Activated T-cell treated with anti-CD3 and anti-CD28 coated beads for 4 hours (primary cell): Measurements from ENCODE around the gene S100A7A.
A peak's percentile ranks its signal among the peaks of the same experiment; 100 is the strongest.
"Not testable (repeated sequence)": the region's sequence is repeated elsewhere in the genome, so short reads cannot be mapped to it uniquely, and the experiment has no call there.

Experiments used
- DNase-seq: peaks from one replicate; pipeline ENCODE4 v3.0.0-alpha.2; 2020

The S100A7A gene

DNA sequence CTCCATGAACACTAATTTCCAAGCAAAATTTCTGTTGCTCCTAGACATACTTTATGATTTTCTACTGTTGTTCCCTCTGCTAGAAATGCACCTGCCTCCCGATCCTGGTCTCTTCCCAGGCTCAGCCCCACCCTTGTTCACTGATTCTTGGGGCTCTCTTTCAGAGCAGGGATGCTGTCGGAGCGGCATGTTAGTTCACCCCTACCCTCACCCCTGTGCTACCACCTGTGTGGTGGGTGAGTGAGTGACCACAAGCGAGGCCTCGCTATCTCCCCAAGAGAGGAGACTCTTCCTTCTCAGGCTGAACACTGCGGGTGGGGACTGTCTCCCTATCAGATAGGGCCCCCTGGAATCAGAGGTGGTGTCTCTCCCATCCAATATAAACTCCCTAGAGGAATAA, 20.5 kb upstream of the S100A7A start:
- DNase-seq: no peak

DNA sequence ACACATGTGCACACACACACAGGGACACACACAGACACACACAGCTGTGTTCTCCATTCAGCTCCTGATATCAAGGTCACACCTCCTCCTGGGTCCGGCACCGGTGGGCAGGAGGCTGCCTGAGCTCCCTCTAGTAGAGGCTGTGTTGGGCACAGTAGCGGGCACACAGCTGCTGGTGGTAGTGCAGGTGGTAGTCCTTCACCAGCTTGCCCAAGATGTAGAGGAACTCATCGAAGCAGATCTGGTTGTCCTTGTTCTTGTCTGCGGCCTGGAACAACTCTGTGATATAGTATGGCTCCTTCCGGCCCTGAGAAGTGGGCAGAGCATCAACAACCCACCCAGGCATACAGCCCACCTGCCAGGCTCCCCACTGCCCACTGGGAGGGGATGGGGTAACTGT, 19.9 kb upstream of the S100A7A start:
- DNase-seq: no peak

DNA sequence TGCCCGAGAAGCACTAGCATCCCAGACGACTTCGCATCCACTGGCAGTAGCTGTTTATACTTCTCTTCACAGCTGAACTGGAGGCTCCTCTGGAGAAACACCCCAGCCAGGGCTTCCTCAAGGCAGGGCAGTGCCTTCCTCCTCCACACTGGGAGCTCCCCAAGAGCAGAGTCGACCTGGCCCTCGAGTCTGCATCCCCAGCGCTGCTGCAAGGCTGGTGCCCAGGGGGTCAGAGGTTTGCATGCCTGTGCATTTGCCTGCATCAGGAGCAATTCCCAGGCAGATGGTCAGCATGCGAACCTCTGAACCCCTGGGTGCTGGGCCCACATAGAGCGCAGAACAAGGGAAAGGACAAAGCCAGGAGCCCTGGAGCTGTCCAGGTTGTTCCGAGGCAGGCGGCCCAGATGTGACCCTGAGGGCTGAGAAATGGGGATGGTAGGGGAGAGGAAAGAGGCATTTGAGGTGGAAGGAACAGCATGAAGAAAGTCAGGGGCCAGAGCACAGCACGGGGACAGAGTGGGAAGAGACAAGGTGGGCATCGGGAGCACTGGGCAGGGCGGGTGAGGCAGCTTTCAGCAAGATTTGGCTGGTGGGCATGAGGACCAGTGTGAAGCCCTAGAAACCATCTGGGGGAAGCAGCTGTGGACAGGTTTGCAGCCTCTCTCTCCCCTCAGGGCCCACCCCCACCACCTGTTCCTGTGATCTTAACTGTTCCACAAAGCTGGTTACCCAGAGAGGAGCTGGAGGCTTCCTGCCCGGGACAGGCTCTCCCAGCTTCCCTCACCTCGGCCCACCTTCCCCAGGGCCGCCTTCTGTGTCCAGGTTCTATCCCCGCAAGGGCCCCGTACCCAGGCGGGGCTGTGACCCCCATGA, 19.0 kb upstream of the S100A7A start:
- no peak for DNase-seq

DNA sequence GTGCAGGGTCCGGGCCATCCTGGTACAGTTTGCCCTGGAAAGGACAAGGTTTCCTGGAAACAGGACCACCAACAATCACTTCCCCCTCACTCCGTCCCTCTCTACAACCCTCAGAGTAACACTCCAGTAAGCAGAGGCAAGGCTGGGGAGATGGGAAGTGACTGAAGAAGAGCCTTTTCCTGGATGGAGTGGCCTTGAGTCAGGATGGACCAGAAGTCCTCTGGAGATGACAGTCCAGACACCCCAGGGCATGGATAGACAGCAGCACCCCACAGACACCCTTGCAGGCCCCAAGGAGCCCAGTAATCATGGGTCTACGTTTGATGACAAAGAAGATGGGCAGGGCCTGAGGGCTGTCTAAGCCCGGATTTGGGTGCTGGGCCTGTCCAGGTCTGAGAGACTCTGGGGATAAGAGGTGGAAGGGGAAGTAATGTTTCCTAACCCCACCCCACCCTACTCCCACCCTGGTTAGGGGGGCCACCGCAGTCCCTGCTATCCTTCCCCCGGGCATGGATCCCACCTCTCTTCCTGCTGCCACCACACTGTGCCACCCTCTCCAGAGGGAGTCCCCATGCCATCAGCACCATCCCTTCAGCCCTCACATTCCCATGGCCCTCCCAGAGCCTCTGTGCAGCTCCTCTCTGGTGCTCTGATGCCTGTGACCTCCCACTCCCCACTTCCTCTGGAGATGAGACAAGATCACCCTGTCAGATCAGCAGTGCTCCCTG, 18.2 kb upstream of the S100A7A start:
- DNase-seq: no peak

DNA sequence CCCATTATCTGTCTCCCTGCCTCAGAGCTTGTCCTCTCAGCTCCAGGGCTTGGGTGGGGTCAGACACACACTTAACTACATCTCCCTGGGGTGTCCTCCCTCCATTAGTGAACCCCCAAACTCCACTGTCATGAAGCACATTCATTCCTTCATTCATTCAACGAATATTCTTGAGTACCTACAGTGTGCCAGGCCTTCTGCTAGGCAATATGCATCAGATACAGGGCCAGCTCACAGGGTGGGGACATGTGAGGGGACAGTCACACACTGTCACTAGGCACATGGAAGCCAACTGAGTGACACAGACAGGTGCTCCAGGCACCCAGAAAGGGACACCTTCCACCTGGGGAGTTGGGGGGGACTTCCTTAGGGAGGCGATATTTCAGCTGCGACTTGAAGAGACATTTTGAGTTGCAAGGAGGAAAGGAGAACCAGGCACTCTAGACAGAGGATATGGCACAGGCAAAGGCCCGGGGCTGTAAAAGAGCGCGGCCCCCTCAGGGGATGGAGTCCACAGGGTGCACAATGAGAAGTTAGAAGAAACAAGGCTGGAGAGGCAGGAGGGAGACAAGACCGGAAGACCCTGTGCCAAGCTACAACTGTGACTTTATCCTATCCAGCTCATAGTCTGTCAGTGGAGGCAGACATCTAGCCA, 16.8 kb upstream of the S100A7A start:
- no peak for DNase-seq

DNA sequence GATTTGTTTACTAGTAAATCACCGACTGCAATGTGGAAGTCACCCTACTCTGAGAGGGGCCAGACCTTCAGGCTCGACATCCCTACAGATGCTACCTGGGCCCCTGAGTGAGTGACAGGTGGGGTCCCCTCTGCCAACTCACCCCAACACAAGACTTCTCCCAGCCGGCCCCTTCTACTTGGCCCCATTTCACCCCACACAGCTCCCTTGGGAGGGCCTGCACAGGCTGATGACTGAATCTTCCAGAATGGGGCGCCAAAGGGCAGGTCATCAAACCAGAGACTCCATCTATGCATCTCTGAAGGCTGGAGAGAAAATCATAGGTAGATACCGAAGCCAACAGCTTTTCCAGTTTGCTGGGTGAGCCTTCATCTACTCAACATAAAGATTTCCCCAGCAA, 16.1 kb upstream of the S100A7A start:
- no peak for DNase-seq

DNA sequence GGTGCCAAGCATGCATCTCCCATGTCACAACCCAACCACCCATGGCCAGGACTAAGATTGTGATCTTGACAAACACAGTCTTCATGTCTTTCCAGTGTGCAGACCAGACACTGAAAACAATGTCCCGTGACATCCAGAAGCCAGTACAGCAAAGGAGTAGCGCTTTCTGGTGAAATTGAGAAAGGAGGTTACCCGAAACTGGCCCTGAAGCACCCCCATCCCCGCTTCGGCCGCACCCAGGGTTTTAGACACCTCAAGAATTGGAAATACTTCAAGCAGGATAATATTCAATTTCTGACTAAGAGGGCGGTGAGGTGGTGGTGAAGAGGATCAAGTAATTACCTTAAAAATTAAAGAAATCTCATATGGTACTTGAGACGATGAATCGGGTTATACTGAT, 14.9 kb upstream of the S100A7A start:
- DNase-seq: no peak

DNA sequence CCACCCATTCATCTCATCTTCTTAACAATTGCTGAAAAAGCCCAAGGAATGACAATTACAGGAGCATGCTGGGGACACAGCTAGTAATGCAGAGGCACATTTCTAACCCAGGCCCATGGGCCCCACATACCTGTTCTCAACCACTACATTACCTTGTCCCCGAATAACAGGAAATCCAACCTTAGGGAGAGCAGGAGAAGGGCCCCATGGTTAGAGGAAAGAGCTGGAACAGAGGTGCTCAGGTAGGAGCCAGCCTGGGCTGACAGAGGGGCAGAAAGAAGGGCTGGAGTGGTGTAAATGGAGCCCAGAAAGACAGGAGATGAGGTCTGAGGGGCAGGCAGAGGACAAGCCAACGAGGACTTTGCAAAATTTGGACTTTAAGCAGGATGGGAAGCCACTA, 14.1 kb upstream of the S100A7A start:
- no peak for DNase-seq

DNA sequence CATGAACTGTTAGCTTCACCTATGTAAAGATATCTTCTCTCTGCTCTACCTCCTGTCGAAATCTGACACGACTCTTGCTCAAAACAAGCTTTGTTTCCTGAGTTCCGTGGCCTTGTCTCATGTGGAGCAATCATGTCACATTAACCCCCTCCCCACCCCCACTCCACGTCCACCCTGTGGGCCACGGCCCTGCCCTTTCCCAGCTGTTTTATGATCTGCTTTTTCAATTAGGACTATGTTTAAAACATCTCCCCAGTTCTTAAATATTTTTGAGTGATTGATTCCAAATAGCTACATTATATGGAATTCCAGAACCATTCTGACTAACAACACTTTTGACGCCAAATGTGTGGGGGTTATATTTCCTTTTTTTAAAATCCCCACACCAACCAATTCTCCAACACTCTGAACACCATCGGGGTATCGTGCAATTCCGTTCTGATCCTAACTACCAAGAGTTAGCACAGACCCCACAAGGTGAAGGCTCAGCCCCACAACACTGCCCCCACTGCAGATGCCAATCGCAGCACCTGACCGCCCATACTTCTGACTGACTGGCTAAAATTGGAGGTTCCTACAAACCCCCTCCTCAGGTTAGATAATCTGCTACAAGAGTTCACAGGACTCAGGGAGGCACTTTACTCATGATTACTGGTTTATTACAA, 12.8 kb upstream of the S100A7A start:
- no peak for DNase-seq

DNA sequence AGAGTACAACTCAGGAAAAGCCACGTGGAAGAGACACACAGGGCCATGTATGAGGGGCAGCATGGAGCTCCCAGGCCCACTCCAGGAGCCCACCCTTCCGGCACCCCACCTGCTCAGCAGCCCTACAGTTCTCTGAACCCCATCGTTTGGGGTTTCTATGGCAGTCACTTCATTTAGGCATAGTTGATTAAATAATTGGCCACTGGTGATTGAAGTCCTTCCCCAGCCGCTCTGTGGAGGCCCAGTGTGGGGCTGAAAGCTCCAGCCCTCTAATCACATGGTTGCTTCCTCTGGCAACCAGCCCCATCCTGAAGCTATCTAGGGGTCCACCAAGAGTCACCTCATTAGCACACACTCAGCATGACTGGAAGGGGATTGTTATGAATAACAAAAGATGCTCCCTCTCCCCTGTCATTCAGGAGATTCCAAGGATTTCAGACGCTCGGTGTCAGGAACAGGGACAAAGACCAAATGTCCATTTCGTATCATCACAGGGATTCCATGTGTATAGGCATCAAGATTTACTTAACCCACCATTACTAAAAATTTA, 12.2 kb upstream of the S100A7A start:
- no peak for DNase-seq

DNA sequence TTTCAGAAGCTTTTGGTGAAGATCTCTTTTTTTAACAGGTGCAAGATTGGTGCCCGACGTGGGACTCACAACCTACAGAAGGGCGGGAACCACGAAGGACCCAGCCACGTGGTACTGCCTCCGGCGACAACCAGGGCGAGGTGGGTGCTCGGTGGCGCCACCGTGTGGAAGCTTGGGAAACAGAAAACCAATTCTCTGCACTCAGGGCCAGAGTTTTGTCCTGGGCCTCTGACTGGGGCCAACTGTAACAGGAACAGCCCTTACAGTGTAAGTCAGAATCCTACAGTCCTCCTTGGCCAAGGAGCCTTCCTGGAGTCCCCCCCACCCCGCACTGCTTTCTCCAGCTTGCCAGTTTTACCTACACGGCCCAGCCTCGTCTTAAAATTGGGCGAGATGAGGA, 11.6 kb upstream of the S100A7A start:
- DNase-seq: peak; percentile 24

DNA sequence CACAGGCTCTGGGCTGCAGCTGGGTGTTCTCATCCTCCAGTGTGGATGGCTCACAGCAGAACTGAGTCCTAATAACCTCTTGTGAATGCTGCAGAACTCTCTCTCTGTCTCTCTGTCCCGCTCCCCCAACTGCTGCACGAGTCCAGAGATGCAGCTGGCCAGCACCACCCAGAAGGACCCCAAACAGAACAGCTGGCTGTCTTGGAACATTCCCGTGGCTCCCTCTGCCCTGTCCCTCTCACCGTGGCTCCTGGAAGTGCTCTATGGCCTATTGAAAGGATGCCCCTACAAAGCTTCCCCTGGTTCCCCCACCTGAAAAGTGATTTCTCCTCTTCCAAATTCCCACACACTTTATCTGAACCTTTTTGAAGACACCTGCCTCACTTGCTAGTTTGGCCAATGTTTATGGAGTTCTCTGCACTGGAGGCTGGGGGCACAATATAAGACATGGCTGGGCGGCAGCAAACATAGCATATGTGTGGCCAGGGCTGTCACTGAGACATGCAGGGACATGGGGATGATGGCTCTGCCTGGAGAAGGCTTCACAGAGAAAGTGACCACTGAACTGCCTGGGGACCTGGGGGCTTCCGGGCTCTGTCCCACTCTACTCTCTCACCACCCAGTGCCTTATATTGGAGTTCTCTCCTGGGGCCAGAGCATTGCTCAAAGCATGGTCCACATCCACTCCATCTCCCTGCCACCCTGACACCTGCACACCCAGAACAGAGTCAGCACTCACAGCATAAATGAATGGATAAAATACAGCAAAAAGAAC, 10.3 kb upstream of the S100A7A start:
- DNase-seq: not testable (repeated sequence)

DNA sequence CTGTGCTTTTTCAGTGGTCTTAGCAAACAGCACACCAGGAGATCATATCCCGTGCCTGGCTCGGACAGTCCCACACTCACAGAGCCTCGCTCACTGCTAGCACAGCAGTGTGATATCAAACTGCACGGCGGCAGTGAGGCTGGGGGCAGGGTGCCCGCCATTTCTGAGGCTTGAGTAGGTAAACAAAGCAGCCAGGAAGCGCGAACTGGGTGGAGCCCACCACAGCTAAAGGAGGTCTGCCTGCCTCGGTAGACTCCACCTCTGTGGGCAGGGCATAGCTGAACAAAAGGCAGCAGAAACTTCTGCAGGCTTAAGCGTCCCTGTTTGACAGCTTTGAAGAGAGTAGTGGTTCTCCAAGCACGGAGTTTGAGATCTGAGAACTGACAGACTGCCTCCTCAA, 9.0 kb upstream of the S100A7A start:
- DNase-seq: not testable (repeated sequence)

DNA sequence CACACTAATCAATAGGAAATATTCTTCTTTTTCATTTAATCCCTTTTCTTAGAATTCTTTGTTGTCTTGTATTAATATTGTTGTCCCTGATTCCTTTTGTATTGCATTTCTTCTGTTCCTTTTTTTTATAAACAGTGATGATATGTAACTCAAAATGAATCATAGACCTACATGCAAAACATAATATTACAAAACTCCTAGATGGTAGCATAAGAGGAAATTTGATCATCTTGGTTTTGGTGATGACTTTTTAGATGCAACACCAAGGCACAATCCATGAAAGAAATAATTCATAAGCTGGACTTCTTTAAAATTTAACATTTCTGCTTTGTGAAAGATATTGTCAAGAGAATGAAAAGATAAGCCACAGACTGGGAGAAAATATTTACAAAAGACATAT, 2.4 kb upstream of the S100A7A start:
- not testable (repeated sequence) for DNase-seq

DNA sequence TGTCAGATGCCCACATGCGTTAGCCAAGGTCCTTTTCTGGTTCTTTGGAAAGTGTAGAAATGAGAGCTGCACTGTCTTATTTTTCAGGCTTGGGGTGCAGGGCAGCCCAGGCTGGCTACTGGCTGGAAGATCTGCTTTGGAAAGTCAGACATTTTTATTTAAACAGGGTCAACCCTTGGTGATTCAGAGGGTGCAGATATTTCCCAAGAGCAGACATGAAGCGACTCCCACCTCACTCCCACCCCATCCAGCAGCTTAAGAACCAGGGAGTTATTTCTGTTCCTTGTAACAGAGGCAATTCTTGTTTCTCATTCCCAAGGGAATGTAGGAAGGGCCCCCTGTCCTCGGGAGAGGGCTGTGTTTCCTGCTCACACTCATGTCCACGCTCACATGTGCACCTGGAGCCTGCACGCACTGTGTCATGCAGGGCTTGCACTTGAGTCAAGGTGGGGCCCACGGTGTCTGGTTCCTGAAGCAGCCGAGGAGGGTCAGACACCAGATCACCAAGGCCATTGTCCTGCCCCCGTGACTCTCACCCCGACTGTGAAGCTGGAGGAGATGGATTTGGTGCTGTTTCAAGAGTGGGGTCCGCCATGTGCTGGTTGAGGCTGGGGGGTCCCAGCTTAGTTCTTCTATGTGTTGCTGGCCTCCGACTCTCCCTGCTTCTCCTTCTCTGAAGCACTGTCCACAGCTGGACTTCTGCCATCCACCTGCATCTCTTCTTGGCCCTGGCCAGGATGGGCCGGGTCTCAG, 992 bp downstream of the S100A7A start:
- DNase-seq: no peak

DNA sequence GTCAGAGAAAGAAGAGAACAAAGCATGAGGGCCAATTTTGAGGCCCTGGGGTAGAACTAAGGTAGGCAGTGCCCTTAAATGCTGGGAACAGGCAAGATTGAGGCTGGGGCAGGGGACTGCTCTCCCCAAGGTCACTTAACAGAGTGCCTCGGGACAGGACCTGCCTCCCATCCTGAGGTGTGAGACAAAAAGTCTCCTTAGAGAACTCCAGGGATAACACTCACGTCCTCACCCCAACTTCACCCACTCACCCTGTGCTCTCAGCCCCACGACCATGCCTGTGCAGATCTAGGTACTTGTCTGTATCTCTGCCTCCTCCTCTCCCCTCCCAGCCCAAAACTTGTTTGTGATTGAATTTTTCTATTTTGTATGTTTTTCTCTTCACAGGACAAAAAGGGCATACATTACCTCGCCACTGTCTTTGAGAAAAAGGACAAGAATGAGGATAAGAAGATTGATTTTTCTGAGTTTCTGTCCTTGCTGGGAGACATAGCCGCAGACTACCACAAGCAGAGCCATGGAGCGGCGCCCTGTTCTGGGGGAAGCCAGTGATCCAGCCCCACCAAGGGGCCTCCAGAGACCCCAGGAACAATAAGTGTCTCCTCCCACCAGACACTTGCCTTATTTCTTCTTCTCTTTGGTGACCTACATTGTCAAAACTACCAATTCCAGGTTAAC, 2.6 kb downstream of the S100A7A start:
- DNase-seq: not testable (repeated sequence)

DNA sequence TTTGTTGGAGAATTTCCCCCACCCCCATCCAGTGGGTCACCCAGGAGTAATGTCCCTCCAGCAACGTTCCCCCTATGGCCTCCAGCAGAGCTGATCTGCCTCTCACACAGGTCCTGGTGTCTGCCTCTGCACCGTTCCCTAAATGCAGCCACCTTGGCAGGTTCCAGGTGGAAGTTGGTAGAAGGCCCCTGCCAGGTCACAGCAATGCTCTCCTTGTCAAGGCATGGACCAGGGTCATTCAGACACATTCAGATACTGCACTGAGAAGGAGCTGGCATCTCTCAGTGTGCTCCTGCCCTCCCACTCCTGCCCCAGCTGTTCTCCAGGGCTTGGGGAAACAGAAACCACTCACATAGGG, 3.1 kb downstream of the S100A7A start:
- not testable (repeated sequence) for DNase-seq

DNA sequence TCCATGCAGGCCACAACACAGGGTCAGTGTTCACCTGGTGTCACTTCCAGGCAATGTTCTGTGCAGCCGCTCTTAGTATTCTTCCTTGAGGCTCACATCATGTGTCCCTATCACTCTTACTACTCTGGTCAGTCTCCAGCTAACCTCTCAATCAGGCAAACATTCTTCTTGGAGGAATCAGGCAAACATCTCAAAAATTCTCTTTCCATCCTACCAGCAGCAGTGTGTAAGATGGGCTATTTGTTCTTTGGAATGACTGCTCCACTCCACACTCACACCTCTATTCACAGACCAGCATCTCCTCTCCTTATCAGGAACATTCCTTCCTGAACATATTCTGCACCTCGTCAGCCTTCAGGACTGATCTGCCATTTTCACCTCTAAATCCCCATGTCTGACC, 4.0 kb downstream of the S100A7A start:
- no peak for DNase-seq

DNA sequence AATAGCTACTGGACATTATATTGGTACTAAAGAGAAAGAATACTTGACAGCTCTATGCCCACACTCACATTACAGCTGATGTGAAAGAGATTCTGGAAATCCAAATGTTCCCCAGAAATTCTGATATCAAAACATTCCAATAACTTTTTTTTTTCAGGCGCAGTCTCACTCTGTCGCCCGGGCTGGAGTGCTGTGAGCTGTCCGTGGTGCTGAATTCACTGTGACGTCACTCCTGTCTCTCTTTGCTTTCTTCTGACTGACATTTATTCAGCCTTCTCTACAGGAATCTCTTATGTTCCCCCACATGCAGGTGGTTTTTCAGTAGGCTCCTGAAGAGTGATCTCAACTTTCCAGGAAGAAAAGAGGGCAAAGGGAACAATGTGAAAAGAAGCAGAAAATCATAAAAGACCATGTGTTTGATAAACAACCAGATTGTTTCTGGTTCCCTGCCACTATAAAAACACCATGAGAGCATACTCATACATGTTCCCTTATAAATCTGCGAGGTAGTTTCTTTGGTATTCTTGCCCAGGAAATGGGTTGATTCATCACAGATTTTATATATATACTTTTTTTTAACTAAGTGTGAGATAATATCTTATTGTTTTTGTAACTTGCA, 6.2 kb downstream of the S100A7A start:
- DNase-seq: peak; percentile 61

DNA sequence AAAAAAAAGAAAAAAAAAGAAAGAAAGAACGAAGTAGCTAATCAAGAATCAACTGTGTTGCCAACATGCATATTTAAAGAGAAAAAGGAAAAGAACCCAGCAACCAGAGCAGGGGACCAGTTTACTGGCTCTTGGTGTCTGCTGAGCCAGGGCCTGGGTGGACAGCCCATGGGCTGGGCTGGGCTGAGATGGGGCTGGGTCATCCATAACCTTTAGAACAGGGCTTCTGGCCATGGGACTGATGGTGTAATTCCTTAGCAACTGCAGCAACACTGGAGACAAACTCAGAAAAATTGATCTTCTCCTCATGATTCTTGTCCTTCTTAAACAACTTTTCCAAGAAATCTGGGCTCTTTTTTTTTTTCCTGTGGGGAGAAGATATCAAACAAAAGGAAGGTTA, 10.5 kb downstream of the S100A7A start:
- no peak for DNase-seq
